ENCODE measurements around the gene GIPR.

DNA sequence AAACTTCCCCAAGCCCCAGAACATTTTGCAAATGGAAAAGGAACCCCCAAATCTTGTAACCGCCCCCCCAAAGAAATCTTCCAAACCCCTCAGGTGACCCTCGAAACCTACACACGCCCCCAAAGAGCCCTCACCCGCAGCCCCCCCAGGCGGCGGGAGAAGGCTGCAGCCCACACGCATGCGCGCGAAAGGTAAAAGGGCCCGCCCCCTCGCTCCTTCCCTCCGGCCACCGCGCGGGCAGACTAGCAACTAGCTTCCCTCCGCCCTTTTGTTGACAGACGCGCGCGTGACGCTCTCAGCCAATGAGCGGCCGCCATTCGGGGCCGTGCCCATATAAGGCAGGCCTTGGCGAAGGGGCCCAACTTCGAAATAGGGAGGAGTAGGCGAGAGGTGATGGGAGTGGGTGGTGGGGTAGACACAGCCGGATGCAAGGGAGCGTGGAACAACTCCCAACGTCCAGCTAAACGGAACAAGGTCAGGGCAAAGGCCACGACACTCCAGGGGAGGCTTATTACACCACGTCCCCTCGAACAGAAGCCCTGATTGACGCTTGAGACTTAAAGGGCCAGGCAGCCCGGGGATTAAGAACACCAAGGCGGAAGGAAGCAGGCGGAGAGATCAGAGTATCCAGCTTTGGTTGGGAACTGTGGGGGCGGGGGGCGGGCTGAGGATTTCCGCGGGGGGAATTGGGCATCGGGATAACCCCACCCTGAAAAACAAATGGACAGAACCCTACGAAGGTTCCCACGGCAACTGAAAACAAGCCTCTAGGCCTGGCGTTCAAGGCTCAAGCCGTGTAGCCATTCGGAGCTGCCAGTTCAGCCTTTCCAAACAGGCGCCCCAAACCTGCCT, 49.3 kb downstream of the GIPR start:
- TF ChIP-seq CTCF (IDR thresholded peaks at IDR 0.05 in 2 of 3, conservative IDR thresholded peaks at IDR 0.05 in 1 of 3; ENCODE audit: control insufficient read depth in 2 of 3, extremely low read depth in 1 of 3, insufficient read depth in 1 of 3, low read depth in 3 of 3, low read length in 3 of 3) (peak; percentile 21 to 31 (median 25); a peak in 4 of 6 replicates), RAD21 (IDR thresholded peaks at IDR 0.05; ENCODE audit: insufficient read depth, low read depth, low read length) (no peak), SPI1 (IDR thresholded peaks at IDR 0.05; ENCODE audit: borderline replicate concordance, insufficient read depth, low read depth, low read length) (0 out of 2 replicates have a peak, but pooled peaks have one; percentile 1), YBX1 (IDR thresholded peaks at IDR 0.05) (no peak), EZH2 (IDR thresholded peaks at IDR 0.05; ENCODE audit: borderline replicate concordance, control insufficient read depth, low read depth, low read length) (peak; percentile 70; the same call in 1 of the 2 replicates), CREB1 (IDR thresholded peaks at IDR 0.05; ENCODE audit: low read depth) (peak; percentile 75), NRF1 (conservative IDR thresholded peaks at IDR 0.05; ENCODE audit: low read depth, low read length) (peak; percentile 85), GABPA (IDR thresholded peaks at IDR 0.05; ENCODE audit: low read depth) (no peak), HDAC2 (IDR thresholded peaks at IDR 0.05) (no peak), MTA2 (IDR thresholded peaks at IDR 0.05; ENCODE audit: low read depth) (peak; percentile 9)
